ENCODE measurements around the gene CLEC7A. TPM values are rescaled to one million over a fixed set of nuclear protein-coding genes. Genes with fewer than 3 reads are reported as not detected.

CLEC7A gene
- total RNA-seq, 2 experiments from 2014 or later: not detected

- ChIA-PET CTCF (ENCODE audit: unreplicated experiment) (no interaction called here), POLR2A (interaction anchor here (0.7 to 1.9 kb wide), 9 partner anchors 9 to 69 kb away, joined by 3 to 15 read pairs (median 3); partner anchors contain the start of gene GABARAPL1)
- intact Hi-C loops (cut with micrococcal nuclease; ENCODE audit: unreplicated experiment): no loop called here
- no peaks in the 10 kb centered on the region for H3K9me2 ChIP-seq (ENCODE audit: insufficient read depth, low read length)
- H3K36me3 ChIP-seq (ENCODE audit: insufficient read depth, low read length): no peaks in the 10 kb centered on the region
- no peak for DNase-seq (ENCODE audit: low spot score)
- BruUV-seq (replicated peaks): no TSS peak
- peak within 1 kb of the TSS; percentile 15; the same call in 1 of the 2 replicates for H2AFZ ChIP-seq (ENCODE audit: low read length)
- TF ChIP-seq EZH2phosphoT487 (IDR thresholded peaks at IDR 0.05; ENCODE audit: borderline replicate concordance, low read depth, low read length) (no peak), CTCF (conservative IDR thresholded peaks at IDR 0.05; ENCODE audit: low read length) (no peak)
- H4K20me1 ChIP-seq (ENCODE audit: insufficient read depth, low read length): no peaks in the 10 kb centered on the region
- H3K4me3 ChIP-seq (ENCODE audit: low read depth, low read length, poor library complexity, severe bottlenecking): no peak within 1 kb of the TSS
- no peak within 1 kb of the TSS for H3K27ac ChIP-seq (ENCODE audit: low read depth, low read length, poor library complexity, severe bottlenecking)
- peaks cover 7% of the 10 kb centered on the region for H3K4me1 ChIP-seq (ENCODE audit: insufficient read depth, low read length, poor library complexity, severe bottlenecking)
- H3K79me2 ChIP-seq (ENCODE audit: insufficient read depth, low read depth, low read length): no peaks in the 10 kb centered on the region
- no peak within 1 kb of the TSS for H3K4me2 ChIP-seq (ENCODE audit: low read length)
- peaks cover 4% of the 10 kb centered on the region; the same call in 1 of the 2 replicates for H3K9me3 ChIP-seq (ENCODE audit: low read length)
Measured at GRCh38 chr12:10171973-10172728, 42.2 kb upstream of the CLEC7A start, which contains the start of gene OLR1. Gene OLR1, minus strand, starts transcription at chr12:10172132. Its CDS starts 55 bp downstream, at chr12:10172077.

DNA sequence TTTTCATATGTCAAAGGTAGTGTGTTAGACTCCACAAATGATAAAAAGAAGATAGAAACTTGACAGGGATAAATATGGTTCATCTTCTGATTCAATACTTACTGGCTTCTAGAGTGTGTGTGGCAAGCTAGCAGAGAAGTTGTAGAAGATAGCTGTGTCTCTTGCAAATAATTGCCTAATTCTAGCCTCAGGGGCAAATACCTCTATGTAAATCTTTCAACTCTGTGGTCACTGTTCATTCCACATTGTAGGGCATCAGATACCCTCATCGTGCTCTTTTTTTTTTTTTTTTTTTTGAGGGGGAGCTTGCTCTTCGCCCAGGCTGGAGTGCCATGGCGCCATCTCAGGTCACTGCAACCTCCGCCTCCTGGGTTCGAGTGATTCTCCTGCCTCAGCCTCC is 40.2 kb upstream of the CLEC7A start:
- no peaks in the 10 kb centered on the region for H4K20me1 ChIP-seq (ENCODE audit: insufficient read depth, low read length)
- H3K36me3 ChIP-seq (ENCODE audit: insufficient read depth, low read length): no peaks in the 10 kb centered on the region
- POLR2A ChIA-PET: interaction anchor here (0.6 to 1.9 kb wide), 12 partner anchors 9 to 500 kb away, joined by 3 to 8 read pairs (median 3); partner anchors contain the start of gene GABARAPL1
- no peaks in the 10 kb centered on the region for H3K79me2 ChIP-seq (ENCODE audit: insufficient read depth, low read depth, low read length)
- CTCF ChIA-PET (ENCODE audit: unreplicated experiment): interaction anchor here (1.0 kb wide), 2 partner anchors 11 to 44 kb away, joined by 4 read pairs; no protein-coding TSS in a partner anchor
- intact Hi-C loops (cut with micrococcal nuclease; ENCODE audit: unreplicated experiment): no loop called here
- H3K27ac ChIP-seq (ENCODE audit: low read depth, low read length, poor library complexity, severe bottlenecking): no peak overlapping the region
- H3K9me3 ChIP-seq (ENCODE audit: low read length): peaks cover 4% of the 10 kb centered on the region; the same call in 1 of the 2 replicates
- no peak overlapping the region for H3K4me3 ChIP-seq (ENCODE audit: low read depth, low read length, poor library complexity, severe bottlenecking)
- H3K4me1 ChIP-seq (ENCODE audit: insufficient read depth, low read length, poor library complexity, severe bottlenecking): peaks cover 7% of the 10 kb centered on the region
- H3K4me2 ChIP-seq (ENCODE audit: low read length): no peak overlapping the region
- DNase-seq (ENCODE audit: low spot score): no peak
- peak overlapping the region; percentile 34; the same call in 1 of the 2 replicates for H2AFZ ChIP-seq (ENCODE audit: low read length)
- TF ChIP-seq CTCF (conservative IDR thresholded peaks at IDR 0.05; ENCODE audit: low read length) (no peak), EZH2phosphoT487 (IDR thresholded peaks at IDR 0.05; ENCODE audit: borderline replicate concordance, low read depth, low read length) (no peak)
- BruUV-seq (replicated peaks): no TSS peak
- no peaks in the 10 kb centered on the region for H3K9me2 ChIP-seq (ENCODE audit: insufficient read depth, low read length)

All from OCI-LY7 (cell line).